Testis (tissue), 2 donors: ENCODE data around the gene ZNF516.

Experiments
- CTCF ChIP-seq, 3 experiments: fragments of 450-650 bp in 2 of 3; fragments of 200-600 bp in 1 of 3; sonication (generic) in 1 of 3; IDR thresholded peaks; one replicate each; pipeline ENCODE4 v1.5.1; 2016 to 2019; ENCODE audit warnings: antibody characterized with exemption in 3 of 3, mild to moderate bottlenecking in 2 of 3, moderate library complexity in 1 of 3
- POLR2A ChIP-seq: fragments of 450-650 bp; IDR thresholded peaks from one replicate; pipeline ENCODE4 v1.6.1; 2017; ENCODE audit warnings: antibody characterized with exemption, mild to moderate bottlenecking, moderate library complexity

- no peak for TF ChIP-seq POLR2A
- TF ChIP-seq CTCF (IDR thresholded peaks at IDR 0.05): no peak
These were observed 52.5 kb downstream of the ZNF516 start for GRCh38 chr18:76442413-76443171.
